GM23338 (cell line): ENCODE results near the gene JAM3.

Experiments used
- EZH2 ChIP-seq: fragments of 200-600 bp; sonication (generic); IDR thresholded peaks from one replicate; pipeline ENCODE4 v1.8.0; 2017; ENCODE audit warnings: antibody characterized with exemption, mild to moderate bottlenecking, low read depth; ENCODE audit not compliant: unreplicated experiment
- JUNB ChIP-seq: IDR thresholded peaks from one replicate; pipeline ENCODE4 v1.6.1; 2016; ENCODE audit warnings: antibody characterized with exemption; ENCODE audit not compliant: unreplicated experiment
- NANOG ChIP-seq: IDR thresholded peaks from 2 replicates; pipeline ENCODE4 v1.6.1; 2016; ENCODE audit warnings: antibody characterized with exemption, borderline replicate concordance
- POLR2AphosphoS5 ChIP-seq: IDR thresholded peaks from 2 replicates; pipeline ENCODE4 v1.6.1; 2016; ENCODE audit warnings: antibody characterized with exemption, low read depth
- ZNF331 ChIP-seq: fragments of 250-450 bp; sonication (Bioruptor Pico); IDR thresholded peaks from 2 replicates; pipeline ENCODE4 v1.5.0; 2020; ENCODE audit warnings: low read depth, mild to moderate bottlenecking, moderate library complexity
- TF ChIP-seq, protein P1 (sequence below), 2 experiments: fragments of 200-600 bp in 1 of 2; sonication (generic) in 1 of 2; conservative IDR thresholded peaks; 2 replicates each; pipeline versions ENCODE4 v1.5.1 to v1.6.1; 2016 to 2017; ENCODE audit warnings: antibody characterized with exemption in 2 of 2, low read depth in 2 of 2, mild to moderate bottlenecking in 2 of 2, moderate library complexity in 1 of 2
- TF ChIP-seq, protein P2 (sequence below): IDR thresholded peaks from one replicate; pipeline ENCODE4 v1.6.1; 2018; ENCODE audit warnings: antibody characterized with exemption; ENCODE audit not compliant: unreplicated experiment

DNA sequence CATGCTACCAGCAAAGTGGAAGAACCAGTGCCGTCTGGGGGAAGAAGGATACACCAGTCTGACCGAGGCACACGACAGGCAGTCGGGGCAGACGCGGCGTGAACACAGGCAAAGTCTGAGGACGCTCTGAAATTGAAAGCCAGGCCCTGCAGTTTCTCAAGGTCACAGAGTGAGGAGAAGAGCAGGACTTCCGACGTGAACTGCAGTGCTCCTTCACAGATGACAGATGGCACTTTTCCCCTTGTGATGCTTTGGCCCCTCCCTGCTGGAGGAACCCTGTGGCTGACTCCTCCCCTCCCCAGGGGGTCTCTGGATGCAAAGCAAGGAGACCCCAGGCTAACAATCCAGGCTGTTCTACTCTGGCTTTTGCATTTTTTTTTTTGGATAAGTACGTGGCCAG is 19.6 kb upstream of the JAM3 start:
- TF ChIP-seq EZH2 (no peak), POLR2AphosphoS5 (no peak), JUNB (no peak), NANOG (no peak), ZNF331 (CRISPR knock-in tag) (no peak)
- TF ChIP-seq, protein P1, sequence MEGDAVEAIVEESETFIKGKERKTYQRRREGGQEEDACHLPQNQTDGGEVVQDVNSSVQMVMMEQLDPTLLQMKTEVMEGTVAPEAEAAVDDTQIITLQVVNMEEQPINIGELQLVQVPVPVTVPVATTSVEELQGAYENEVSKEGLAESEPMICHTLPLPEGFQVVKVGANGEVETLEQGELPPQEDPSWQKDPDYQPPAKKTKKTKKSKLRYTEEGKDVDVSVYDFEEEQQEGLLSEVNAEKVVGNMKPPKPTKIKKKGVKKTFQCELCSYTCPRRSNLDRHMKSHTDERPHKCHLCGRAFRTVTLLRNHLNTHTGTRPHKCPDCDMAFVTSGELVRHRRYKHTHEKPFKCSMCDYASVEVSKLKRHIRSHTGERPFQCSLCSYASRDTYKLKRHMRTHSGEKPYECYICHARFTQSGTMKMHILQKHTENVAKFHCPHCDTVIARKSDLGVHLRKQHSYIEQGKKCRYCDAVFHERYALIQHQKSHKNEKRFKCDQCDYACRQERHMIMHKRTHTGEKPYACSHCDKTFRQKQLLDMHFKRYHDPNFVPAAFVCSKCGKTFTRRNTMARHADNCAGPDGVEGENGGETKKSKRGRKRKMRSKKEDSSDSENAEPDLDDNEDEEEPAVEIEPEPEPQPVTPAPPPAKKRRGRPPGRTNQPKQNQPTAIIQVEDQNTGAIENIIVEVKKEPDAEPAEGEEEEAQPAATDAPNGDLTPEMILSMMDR (conservative IDR thresholded peaks at IDR 0.05; ENCODE audit: low read depth in 2 of 2): peak in 1 of 2 experiments; percentile 49; a peak in 2 of 4 replicates
- TF ChIP-seq, protein P2, sequence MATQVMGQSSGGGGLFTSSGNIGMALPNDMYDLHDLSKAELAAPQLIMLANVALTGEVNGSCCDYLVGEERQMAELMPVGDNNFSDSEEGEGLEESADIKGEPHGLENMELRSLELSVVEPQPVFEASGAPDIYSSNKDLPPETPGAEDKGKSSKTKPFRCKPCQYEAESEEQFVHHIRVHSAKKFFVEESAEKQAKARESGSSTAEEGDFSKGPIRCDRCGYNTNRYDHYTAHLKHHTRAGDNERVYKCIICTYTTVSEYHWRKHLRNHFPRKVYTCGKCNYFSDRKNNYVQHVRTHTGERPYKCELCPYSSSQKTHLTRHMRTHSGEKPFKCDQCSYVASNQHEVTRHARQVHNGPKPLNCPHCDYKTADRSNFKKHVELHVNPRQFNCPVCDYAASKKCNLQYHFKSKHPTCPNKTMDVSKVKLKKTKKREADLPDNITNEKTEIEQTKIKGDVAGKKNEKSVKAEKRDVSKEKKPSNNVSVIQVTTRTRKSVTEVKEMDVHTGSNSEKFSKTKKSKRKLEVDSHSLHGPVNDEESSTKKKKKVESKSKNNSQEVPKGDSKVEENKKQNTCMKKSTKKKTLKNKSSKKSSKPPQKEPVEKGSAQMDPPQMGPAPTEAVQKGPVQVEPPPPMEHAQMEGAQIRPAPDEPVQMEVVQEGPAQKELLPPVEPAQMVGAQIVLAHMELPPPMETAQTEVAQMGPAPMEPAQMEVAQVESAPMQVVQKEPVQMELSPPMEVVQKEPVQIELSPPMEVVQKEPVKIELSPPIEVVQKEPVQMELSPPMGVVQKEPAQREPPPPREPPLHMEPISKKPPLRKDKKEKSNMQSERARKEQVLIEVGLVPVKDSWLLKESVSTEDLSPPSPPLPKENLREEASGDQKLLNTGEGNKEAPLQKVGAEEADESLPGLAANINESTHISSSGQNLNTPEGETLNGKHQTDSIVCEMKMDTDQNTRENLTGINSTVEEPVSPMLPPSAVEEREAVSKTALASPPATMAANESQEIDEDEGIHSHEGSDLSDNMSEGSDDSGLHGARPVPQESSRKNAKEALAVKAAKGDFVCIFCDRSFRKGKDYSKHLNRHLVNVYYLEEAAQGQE: no peak
